Measurements from ENCODE around the gene KMT5B. TPM values are rescaled to one million over a fixed set of nuclear protein-coding genes. Genes with fewer than 3 reads are reported as not detected.

The KMT5B gene
- total and polyA plus RNA-seq, 2 of the 13 experiments (the other 11 are each of a cell fraction or from before 2014, with no cell fraction given) = 17.6 to 23.7 TPM

DNA sequence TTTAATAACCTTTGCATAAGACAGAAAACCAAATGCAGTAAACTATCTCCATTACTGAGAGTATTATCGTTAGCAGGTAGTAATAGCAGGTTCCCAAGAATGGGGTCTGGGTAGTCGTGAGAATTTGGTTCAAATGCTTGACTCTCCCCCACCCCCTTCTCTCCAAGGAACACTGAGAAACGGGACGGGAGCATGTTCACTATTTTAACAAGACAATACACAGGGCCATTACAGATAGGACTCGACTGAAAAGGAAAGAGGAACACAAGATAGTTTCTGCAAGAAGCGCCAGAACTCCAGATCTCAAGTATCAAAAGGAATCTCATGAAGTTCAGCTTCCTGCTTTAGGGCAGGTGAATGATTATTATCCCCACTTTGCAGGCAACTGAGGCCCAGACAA, 27.0 kb downstream of the KMT5B start (continued):
- TF ChIP-seq, protein P1, sequence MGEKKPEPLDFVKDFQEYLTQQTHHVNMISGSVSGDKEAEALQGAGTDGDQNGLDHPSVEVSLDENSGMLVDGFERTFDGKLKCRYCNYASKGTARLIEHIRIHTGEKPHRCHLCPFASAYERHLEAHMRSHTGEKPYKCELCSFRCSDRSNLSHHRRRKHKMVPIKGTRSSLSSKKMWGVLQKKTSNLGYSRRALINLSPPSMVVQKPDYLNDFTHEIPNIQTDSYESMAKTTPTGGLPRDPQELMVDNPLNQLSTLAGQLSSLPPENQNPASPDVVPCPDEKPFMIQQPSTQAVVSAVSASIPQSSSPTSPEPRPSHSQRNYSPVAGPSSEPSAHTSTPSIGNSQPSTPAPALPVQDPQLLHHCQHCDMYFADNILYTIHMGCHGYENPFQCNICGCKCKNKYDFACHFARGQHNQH (CRISPR knock-in tag; IDR thresholded peaks at IDR 0.05) = no peak
- TF ChIP-seq JUN (CRISPR knock-in tag; IDR thresholded peaks at IDR 0.05) = no peak

DNA sequence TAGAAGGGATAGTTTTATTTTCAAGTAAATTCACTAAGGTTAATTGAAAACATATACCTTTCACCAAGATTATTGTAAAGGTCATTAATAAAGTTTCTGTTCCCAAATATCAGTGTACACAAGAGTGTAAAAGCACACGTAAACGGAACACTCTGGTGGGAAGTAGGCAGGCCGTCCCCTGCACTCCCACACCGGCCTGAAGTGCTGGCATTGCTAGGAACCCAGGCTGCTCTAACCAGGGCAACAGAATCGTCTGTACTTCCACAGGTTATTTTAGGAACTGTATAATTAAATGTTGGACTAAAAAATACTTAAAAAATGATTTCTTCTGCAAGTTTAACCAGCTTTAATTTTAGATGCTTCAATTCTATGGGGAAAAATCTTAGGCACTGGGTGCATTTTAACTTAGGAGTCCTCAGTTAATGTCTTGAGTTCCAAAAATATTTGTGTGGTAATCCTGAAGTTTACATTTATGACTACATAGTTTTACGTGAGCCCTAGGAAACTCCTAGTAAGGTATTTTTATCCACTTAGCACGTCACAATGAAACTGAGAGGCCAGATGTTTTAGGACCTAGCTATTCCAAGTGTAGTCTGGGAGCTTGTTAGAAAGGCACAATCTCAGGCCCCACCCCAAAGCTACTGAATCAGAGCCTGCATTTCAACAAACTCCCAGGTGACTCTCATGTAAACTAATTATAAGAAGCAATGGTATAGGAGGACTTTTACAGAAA, 31.2 kb downstream of the KMT5B start:
- Histone ChIP-seq H3K27me3 (ENCODE audit: control insufficient read depth in 1 of 2, insufficient read depth in 2 of 2, low read length in 2 of 2) (no peaks in the 10 kb centered on the region), H3K27ac (ENCODE audit: extremely low read length, insufficient read depth, low read length) (no peak overlapping the region), H3K4me2 (ENCODE audit: low read depth, low read length) (no peak overlapping the region), H3K4me1 (ENCODE audit: insufficient read depth, low read length) (no peaks in the 10 kb centered on the region), H3K36me3 (replicated peaks in 1 of 2; ENCODE audit: control insufficient read depth in 1 of 2, insufficient read depth in 2 of 2, low read length in 2 of 2) (peaks cover 11 to 57% of the 10 kb centered on the region in 2 experiments), H3K79me2 (ENCODE audit: insufficient read depth, low read length) (peaks cover 5% of the 10 kb centered on the region), H3K4me3 (replicated peaks in 1 of 3; ENCODE audit: insufficient read depth in 1 of 3, low read depth in 2 of 3, low read length in 3 of 3) (no peak overlapping the region), H2AFZ (ENCODE audit: low read length) (no peak overlapping the region), H3K9me3 (ENCODE audit: low read length) (no peaks in the 10 kb centered on the region), H3K9ac (ENCODE audit: insufficient read depth, low read depth, low read length) (no peak overlapping the region), H4K20me1 (ENCODE audit: insufficient read depth, low read length) (no peaks in the 10 kb centered on the region; the same call in 1 of the 2 replicates)
- in situ Hi-C loops (cut with HindIII; ENCODE audit: extremely low pct_ligation_motif_present, low pct_unique_long_range_greater_than_20kb) (no loop called here), intact Hi-C loops (cut with micrococcal nuclease; ENCODE audit: unreplicated experiment) (no loop called here)
- FAIRE-seq (no peak), DNase-seq (ENCODE audit: low spot score) (no peak), ATAC-seq (no peak)
- ChIA-PET POLR2A (interaction anchor here (0.7 kb wide), 1 partner anchor 144 kb away, joined by 5 read pairs; no protein-coding TSS in a partner anchor), CTCF (ENCODE audit: low intra/inter-chr PET ratio, low total read pairs) (no interaction called here)
- TF ChIP-seq NFIC (IDR thresholded peaks at IDR 0.05; ENCODE audit: low read length) (no peak), BCL6 (CRISPR knock-in tag; IDR thresholded peaks at IDR 0.05) (no peak), RBM22 (optimal IDR thresholded peaks at IDR 0.05; ENCODE audit: low read length) (peak; percentile 62), ZNF235 (CRISPR knock-in tag; IDR thresholded peaks at IDR 0.05; ENCODE audit: borderline replicate concordance) (no peak)
- TF ChIP-seq, protein P2, sequence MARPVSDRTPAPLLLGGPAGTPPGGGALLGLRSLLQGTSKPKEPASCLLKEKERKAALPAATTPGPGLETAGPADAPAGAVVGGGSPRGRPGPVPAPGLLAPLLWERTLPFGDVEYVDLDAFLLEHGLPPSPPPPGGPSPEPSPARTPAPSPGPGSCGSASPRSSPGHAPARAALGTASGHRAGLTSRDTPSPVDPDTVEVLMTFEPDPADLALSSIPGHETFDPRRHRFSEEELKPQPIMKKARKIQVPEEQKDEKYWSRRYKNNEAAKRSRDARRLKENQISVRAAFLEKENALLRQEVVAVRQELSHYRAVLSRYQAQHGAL (CRISPR knock-in tag; IDR thresholded peaks at IDR 0.05; ENCODE audit: not compliant biosample characterization) = no peak
- WGBS (ENCODE audit: low lambda C conversion rate) = 93% methylated on average over 7 of the region's 7 CpGs
- no TSS peak for BruUV-seq (replicated peaks)

Measured in HepG2 (cell line).